ENCODE data around the gene C9orf152.
"Not testable (repeated sequence)": the region's sequence is repeated elsewhere in the genome, so short reads cannot be mapped to it uniquely, and the experiment has no call there.

Gene C9orf152

DNA sequence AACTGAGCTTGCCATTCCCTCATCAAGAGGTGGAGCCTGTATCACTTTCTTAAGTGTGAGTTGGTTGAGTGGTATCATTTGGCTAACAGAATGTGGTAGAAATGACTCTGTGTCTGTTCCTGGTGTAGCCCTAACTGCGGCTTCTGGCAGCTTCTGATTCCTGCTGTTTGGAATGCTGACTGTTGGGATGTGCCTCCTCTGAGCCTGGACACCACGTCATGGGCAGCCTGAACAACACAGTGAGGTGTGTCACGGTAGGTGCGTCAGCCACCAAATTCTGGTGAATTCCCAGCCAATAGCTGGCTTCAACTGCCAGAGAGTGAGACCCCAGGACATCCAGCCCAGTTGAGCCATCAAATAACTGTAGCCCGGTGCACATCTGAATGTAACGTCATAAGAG is 6.1 kb upstream of the C9orf152 start:
- DNase-seq, result no peak

DNA sequence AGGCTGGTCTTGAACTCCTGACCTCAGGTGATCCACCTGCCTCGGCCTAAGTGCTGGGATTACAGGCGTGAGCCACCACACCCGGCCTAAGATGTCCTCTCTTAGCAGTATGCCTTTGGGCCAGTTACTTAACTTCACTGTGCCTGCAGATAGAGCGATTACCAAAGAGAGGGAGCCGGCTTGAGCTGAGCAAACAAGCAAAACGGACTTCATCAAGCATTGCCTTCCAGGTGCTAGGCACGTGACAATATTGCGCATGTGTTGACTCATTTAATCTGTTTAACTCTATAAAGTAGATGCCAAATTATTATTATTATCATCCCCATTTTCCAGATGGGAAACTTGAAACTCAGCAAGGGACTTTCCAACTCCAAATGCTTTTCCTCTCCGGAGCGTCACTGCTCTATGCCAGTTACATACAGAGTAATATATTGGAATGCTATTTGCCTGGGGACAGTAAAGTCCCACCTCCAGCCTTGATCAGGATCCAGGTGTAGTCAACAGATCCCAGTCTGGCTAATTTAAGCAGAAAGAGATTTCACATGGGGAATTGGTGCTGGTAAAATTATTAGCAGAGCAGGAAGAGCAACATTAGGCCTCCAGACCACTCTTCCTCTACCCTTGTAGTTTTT is 5.6 kb upstream of the C9orf152 start:
- DNase-seq, result no peak

- DNase-seq, result no peak
These were observed 803 bp downstream of the C9orf152 start for GRCh38 chr9:110207071-110207641.

DNA sequence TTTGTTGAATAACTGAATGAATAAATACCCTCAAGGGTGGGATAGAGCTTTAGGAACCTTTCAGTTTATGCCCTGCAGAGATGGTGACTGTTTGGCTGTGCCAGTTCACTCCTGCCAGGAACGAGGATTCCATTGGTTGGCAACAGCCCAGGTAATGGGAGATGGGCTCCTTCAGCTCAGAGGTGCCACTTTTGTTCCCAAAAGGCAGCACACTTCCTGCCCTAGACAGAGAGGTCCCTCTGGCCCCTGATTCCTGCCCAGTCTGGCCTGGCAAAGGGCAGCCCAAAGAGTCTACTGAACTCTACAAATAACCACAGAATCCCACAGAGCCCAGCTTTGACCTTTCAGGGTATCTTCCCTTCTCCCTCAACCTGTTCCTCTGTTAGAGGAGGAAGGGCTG is 1.6 kb downstream of the C9orf152 start:
- no peak for DNase-seq

- DNase-seq, result not testable (repeated sequence)
These were observed 2.3 kb downstream of the C9orf152 start for GRCh38 chr9:110205612-110206011.

DNA sequence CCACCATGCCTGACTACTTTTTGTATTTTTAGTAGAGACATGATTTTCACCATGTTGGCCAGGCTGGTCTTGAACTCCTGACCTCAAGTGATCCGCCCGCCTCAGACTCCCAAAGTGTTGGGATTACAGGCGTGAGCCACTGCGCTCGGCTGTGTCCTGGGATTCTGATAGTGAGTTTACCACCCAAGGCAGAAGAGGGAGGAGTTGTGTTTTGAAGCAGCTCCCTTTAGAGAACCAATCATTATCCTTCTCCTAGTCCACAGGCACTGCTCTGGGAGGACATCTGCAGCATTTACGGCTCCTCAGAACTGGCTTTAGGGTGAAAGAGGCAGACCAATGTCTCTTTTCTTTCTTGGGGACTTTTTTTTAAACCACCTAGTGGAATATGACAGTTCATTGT is 5.7 kb downstream of the C9orf152 start:
- no peak for DNase-seq

- no peak for DNase-seq
These were observed 8.3 kb downstream of the C9orf152 start for GRCh38 chr9:110199643-110200042.

DNA sequence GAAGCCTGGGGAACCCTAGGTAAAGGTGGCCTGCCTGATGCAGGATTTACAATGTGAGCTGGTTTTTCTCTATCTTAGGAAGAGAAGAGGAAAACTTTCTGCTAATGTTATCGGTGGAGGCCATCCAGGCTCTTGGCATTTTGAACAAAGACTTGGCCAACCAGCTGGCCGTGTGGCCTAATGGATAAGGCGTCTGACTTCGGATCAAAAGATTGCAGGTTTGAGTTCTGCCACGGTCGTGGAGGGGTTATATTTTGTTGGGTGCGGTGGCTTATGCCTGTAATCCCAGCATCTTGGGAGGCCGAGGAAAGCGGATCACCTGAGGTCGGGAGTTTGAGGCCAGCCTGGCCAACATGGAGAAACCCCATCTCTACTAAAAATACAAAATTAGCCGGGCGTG is 9.6 kb downstream of the C9orf152 start:
- DNase-seq, result no peak

DNA sequence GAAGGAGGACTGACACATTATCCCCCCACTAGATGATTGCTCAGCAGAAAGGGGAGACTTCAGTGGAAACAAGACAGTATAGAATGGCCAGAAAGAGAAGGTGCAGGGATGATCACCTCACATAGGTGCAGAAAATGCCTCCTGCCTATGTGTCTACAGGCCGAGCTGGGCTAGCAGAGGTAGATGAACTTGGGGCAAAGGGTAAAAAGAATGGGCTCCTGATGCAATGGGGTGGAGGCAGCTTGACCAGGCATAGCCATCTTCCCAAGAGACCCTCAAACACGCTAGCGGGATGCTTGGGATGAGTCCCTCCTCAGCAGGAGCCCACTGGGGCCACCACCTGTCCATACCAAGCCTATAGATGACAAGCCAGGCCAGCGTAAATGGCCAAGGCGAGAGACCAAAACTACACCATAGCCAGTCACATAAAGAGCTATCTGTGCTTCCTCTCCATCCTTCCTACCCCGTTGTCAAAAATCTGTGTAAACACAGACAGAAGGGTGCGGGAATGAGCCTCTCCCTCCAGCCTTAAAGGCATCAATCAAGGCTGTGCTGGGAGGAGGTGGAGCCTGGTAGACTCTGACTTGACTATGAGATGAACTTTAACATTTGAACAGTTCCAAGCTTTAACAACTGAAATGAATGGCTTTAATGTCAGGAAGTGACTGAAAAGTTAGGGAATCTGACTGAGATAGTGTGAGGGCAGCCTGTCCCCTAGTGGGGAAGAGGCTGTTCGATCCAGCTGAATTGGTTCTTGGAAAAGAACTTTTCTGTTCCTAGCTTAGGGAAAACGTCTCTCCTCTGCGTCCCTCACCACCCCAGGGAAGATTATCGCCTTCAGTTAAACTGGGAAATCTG is 10.4 kb downstream of the C9orf152 start:
- DNase-seq, result no peak

DNA sequence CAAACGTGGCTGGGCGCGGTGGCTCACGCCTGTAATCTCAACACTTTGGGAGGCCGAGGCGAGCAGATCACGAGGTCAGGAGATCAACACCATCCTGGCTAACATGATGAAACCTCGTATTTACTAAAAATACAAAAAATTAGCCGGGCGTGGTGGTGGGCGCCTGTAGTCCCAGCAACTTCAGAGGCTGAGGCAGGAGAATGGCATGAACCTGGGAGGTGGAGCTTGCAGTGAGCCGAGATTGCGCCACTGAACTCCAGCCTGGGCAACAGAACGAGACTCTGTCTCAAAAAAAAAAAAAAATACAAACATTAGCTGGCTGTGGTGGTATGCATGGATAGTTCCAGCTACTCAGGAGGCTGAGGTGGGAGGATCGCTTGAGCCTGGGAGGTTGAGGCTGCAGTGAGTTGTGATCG is 11.9 kb downstream of the C9orf152 start:
- DNase-seq, result not testable (repeated sequence)

DNA sequence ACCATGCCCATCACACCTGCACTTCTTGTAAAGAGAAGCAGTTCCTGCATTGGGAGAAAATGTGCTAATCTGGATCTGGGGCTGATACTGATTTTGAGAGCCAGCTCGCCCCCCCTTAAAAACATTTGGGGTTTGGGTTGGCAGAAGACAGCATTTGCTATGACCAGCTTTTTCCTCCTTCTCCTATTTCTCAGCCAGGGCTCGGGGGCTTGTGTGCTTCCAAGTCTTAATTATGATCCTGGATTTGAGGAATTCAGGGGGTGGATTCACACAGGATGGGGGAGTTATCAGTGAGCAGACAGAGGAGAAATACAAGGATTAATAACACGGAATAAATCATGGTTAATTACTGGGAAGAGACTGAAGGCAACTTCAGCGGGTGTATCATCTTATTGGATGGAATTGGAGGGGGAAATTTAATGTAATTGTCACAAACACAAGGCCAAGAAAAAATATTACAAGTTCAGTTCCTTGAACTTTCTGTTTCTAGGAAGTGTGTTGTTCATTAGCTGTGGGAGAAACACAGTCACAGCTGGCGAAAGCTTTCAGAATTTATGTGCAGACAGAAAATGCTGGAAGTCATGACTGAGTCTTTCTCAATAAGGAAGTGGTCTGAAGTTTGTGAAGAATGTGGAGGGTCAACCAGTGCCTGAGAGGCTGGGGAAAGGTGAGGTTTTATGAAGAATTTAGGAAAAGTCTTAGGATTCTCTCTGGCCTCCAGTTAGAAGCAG is 15.3 kb downstream of the C9orf152 start:
- peak; percentile 81 for DNase-seq

DNA sequence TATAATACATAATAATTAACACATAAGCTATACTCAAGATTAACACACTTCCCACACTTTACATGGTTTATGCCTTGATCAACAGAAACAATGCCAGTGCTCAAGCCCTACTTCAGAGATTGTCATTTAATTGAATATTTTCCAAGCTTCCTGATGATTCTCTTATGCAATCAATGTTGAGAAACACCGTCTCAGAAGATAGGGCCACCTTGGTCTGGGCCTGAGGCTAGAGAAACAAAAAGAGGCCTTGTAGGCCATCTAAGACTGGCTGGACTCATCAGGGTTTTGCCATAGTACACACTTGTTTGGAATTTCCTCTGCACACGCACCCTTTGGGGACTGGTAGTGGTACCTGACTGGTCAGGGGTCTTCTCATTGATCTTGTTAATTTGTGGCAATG is 16.3 kb downstream of the C9orf152 start:
- DNase-seq, result no peak

DNA sequence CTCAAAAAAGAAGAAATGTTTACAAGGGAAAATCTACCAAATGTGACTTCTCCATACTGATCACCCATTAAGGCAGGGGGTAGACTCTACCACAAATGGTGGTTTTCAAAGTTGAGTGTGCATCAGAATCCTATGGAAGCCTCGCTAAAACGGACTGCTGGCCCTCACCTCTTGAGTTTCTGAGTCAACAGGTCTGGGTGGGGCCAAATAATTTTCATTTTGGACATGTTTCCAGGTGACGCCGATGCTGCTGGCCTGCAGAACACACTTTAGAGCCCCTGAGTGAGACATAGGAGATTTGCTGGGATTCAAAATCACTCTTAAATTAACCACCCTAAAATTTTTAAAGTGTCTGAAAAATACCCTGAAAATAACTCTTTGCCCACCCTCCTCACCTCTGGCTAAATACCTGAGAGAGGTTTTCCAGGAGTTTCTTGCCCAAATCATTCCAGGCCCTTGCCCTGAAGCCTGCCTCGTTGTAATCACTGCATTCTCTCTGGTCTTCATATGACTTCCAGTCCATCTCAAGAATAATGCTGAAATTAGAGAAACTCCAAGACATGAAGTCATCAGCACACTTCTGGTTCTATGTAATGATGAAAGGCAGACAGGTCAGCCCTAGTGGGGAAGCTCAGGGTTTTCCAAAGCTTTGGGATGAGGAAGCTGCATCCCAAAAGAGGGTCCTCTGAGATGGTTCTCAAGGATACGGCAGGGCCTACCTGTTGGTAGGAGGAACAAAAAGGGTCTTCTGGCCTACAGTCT is 18.2 kb downstream of the C9orf152 start:
- DNase-seq, result peak; percentile 58

- peak; percentile 45 for DNase-seq
These were observed 19.0 kb downstream of the C9orf152 start for GRCh38 chr9:110188991-110189390.

DNA sequence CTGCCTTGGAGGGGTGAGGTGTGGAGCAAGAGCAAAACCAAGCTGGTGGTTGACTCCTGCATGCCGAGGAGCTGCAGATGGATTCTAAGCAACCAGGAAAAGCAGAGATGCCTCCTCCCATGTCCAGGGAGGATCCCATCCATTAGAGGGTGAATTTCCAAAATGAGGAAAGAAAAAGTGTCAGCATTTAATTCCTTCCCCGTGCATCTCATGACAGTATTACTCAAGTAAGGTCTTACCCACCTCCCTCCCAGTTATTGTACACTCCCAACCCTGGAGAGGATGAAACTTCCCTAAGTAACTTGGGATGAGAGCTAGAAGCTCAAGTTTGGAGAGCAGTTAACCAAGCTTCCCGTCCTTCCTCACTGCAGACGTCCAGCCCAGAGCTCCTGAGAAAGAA is 19.9 kb downstream of the C9orf152 start:
- DNase-seq, result peak; percentile 44

GRCh38 chr9:110187126-110187525 is 20.8 kb downstream of the C9orf152 start:
- DNase-seq, result no peak

DNA sequence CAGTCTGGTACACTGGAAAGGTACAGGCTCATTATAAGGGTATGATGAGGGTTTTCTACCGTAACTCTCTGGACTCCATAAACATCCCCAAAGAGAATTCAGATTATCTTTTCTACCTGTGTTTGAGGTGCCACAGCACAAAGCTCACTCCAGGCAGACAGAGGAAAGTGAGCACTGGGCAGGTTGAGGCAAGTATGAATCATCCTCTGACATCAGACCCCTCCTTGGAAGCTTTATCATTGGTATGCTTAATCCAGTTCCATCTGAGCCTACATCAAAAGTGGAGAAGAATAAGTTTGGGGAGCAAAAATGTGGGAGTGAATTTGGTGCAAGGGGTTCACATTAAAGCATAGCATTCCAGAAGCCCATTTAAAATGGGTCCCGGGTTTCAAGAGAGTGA is 21.7 kb downstream of the C9orf152 start:
- no peak for DNase-seq

- no peak for DNase-seq
These were observed 22.2 kb downstream of the C9orf152 start for GRCh38 chr9:110185806-110186205.

DNA sequence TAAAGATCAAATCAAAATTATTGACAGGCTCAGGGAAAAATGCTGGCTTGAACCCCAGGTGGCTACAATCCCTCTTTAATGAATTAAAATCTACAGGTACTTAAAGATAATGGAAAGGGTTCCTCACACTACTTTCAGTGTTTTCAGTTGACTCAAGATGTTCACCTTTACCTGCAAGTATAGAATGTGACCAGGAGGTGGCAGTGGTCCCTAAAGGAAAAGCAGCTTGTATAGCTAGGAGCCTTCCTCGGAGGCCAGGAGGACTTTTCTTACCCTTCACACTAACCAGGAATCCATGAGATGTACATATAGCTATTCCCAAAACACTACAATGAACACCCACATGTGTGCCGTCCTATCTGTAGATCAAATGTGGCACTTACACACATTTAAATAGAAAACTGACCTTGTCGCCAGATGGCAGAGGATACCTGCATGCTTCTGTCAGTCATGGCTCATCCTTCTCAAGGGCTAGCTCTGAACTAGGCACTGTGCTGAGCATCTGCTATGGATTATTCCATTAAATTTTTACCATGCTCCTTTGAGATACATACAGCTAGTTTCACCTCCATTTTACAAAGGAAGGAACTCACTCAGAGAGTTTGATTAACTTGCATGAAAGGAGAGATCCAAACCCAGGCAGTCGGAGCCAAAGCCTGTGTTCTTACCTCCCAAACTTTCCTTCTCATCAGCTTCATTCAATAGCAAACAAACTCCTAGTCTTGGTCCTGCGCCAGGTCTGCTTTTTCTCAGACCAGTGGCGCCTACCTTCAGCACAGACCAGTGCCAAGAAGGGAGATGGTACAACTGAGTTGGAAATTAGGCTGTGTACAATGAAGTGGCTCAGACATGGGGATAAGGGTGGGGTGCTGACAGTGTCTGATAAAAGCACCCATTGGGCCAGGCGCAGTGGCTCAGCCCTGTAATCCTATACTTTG is 24.5 kb downstream of the C9orf152 start:
- DNase-seq, result peak; percentile 74

GRCh38 chr9:110180511-110181434 is 27.2 kb downstream of the C9orf152 start:
- DNase-seq, result no peak

Measured in suppressor macrophage treated with lipopolysaccharide for 4 hours (primary cell).